GM18505 (cell line): ENCODE results near the gene TGM4.

ENCODE experiments used
- ATAC-seq: cut with Tn5 transposase; IDR thresholded peaks from one replicate; pipeline ENCODE4 v1.9.1; 2021; ENCODE audit not compliant: unreplicated experiment
- POLR2A ChIP-seq: IDR thresholded peaks from 4 replicates; pipeline ENCODE4 v1.6.1; 2011; ENCODE audit warnings: borderline replicate concordance; ENCODE audit not compliant: insufficient read depth, insufficient read length; ENCODE audit errors: extremely low read depth

Gene TGM4

GRCh38 chr3:44909063-44909462, 34.7 kb downstream of the TGM4 start:
- no peak for TF ChIP-seq POLR2A
- ATAC-seq, result no peak

DNA sequence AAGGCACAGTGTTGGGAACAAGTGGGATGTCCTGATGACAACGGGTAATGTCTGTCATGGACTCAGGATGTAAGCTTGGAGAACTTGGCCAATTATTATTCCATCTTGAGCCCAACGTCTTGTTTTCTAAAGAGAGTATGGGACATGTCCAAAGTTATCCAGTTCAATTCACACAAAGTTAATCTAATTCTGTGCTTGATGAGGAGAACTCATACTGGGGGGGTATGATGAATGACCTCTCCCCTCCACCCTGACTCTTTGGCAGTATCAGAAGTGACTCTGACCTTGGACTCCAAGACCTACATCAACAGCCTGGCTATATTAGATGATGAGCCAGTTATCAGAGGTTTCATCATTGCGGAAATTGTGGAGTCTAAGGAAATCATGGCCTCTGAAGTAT, 36.3 kb downstream of the TGM4 start:
- no peak for TF ChIP-seq POLR2A
- no peak for ATAC-seq

DNA sequence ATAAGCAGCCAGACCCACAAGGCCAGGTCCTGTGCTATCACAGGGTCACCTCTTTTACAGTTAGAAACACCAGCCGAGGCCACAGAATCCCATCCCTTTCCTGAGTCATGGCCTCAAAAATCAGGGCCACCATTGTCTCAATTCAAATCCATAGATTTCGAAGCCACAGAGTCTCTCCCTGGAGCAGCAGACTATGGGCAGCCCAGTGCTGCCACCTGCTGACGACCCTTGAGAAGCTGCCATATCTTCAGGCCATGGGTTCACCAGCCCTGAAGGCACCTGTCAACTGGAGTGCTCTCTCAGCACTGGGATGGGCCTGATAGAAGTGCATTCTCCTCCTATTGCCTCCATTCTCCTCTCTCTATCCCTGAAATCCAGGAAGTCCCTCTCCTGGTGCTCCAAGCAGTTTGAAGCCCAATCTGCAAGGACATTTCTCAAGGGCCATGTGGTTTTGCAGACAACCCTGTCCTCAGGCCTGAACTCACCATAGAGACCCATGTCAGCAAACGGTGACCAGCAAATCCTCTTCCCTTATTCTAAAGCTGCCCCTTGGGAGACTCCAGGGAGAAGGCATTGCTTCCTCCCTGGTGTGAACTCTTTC, 39.6 kb downstream of the TGM4 start:
- no peak for TF ChIP-seq POLR2A
- no peak for ATAC-seq

- ATAC-seq, result no peak
- no peak for TF ChIP-seq POLR2A
Measured at GRCh38 chr3:44914936-44915335, 40.5 kb downstream of the TGM4 start.

DNA sequence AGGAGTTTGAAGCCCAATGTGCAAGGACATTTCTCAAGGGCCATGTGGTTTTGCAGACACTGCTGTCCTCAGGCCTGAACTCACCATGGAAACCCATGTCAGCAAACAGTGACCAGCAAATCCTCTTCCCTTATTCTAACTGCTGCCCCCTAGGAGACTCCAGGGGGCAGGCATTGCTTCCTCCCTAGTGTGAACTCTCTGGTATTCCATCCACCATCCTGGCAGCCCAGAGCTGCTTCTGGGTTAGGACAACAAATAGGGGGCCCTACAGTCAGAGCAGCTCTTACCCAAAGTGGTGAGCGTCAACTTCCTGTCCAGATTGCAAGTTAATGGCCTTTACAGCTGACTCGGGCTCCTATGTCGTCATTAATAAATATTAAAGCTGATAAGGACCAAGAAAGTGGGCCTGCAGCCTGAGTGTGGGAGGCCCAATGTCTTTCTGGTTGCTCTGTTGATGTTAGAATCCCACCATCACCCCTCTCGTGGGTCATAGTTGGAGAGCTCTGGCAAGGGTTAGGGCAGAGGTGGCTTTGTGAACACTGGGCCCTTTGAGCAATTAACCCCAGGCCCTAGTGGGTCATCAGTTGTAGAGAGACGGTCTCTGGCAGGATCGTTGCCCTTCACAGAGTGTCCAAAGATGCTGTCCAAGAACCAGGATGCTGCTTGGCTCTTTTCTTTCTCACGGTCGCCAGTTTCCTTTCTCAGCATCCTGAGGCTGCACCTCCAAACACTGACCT, 41.5 kb downstream of the TGM4 start:
- TF ChIP-seq POLR2A, result no peak

DNA sequence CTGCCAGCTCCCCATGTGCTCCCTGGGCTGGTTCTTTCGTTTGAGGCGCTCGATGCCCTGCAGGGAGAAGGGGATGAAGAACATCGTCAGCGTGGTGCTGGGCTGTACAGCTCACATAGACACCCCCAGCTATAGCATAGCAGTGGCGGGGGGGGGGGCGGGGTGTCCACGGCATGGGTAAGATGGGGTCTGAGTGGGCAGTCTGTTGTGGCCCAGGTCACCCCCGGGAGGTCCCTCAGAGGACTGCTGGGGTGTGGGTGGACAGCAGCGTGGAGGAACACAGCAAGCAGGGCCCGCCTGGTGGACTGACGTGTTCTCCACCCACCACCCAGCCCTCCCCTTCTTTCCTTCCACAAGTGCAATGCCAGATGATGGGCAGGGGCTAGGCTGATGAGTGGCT, 43.7 kb downstream of the TGM4 start:
- ATAC-seq, result no peak
- TF ChIP-seq POLR2A, result no peak

More for the DNA sequence above, 41.5 kb downstream of the TGM4 start:
- no peak for ATAC-seq

DNA sequence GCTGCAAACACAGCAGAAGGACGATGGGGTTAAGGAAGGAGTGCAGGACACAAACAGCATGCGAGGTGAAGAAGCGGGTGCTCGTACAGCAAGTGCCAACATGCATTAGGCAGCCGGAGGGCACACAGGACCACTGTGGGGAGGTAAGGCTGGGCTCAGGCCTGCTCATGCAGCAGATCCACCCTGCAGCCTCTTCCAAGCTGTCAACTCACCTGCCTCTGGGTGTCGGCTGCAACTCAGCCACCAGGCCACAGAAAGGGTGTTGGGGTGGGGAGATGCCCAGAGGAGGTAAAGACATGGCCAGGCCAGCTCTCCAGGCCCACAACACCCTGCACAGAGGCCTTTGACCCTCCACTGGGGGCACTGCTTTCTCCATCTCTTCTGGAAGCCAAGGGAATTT, 44.2 kb downstream of the TGM4 start:
- ATAC-seq, result no peak
- TF ChIP-seq POLR2A, result no peak

DNA sequence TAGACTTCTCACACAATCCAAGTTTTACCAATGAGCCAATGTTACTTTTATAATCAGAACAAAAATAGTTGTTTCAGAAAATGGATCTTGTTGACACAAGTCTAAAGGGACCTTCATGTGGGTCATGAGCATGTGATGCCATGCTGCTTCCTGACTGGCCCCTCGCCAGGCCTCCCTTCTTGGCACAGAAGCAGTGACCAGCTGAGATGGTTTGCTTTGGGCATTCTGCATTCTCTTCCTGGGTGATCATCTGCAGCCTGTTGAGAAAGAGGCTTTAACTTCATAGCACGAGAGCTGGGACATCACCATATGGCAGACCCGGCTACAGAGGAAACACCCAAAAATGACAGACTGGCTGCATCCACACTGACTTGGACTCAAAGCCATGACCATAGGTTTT, 45.7 kb downstream of the TGM4 start:
- ATAC-seq, result no peak
- TF ChIP-seq POLR2A, result no peak

DNA sequence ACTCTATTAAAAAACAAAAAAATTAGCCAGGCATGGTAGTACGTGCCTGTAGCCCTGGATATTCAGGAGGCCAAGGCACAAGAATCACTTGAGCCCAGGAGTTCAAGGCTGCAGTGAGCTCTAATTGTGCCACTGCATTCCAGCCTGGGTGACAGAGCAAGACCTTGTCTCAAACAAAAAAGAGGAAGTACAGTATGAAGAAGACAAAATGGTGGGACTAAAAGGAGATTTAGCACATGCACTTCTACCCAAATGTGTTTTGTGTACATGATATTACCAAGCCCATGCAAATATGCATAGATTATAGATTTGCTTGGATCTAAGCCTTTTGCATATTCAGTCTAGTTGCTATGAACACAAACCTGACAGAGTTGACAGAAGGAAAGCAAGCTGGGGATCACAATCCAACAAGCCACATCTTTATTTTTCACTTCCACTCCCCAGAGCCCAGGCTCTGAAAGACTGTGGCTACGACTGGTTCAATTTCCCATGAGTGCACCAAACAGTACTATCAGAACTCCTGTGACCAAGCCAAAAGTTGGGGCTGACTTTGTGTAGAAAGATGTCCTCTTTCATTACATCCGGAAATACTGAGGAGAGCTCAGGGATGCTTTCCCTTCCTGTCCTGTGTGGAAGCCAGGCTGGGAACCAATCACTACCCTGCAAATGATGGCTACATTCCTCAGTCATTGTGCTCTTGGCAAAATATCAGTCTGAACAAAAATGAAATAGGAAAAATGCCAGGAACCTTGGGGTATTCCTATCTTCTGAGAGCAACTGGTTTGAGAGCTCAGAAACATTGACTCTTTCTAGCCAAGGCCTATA, 49.4 kb downstream of the TGM4 start:
- no peak for TF ChIP-seq POLR2A

GRCh38 chr3:44924457-44925084, 50.2 kb downstream of the TGM4 start:
- no peak for TF ChIP-seq POLR2A
- no peak for ATAC-seq

More for the DNA sequence above, 49.4 kb downstream of the TGM4 start:
- no peak for ATAC-seq

GRCh38 chr3:44926172-44926571, 51.8 kb downstream of the TGM4 start:
- no peak for ATAC-seq
- no peak for TF ChIP-seq POLR2A

GRCh38 chr3:44926921-44927320, 52.5 kb downstream of the TGM4 start:
- ATAC-seq, result no peak
- TF ChIP-seq POLR2A, result no peak

GRCh38 chr3:44927371-44927770, 53.0 kb downstream of the TGM4 start:
- ATAC-seq, result no peak
- no peak for TF ChIP-seq POLR2A
